ENCODE measurements around the gene CACHD1.

DNA sequence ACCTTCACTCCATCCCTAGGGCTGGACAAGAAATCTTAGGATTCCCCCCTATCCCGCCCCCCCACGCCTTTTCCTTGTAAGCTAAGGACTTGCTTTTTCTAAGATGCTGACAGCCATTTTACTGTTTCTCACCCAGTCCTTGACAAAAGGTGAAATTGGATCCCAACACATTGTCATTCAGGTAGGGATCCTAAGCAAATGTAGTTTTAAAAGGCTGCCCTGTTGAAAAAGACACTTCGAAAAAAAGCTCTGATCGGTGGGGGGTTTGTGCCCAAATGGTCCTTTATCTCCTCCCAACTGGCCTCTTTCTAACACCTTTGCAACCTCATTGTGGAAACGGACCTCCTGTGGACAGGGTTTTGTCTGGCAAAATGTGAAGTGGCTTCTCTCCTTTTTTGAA, 2.9 kb downstream of the CACHD1 start:
- TF ChIP-seq, protein P1, sequence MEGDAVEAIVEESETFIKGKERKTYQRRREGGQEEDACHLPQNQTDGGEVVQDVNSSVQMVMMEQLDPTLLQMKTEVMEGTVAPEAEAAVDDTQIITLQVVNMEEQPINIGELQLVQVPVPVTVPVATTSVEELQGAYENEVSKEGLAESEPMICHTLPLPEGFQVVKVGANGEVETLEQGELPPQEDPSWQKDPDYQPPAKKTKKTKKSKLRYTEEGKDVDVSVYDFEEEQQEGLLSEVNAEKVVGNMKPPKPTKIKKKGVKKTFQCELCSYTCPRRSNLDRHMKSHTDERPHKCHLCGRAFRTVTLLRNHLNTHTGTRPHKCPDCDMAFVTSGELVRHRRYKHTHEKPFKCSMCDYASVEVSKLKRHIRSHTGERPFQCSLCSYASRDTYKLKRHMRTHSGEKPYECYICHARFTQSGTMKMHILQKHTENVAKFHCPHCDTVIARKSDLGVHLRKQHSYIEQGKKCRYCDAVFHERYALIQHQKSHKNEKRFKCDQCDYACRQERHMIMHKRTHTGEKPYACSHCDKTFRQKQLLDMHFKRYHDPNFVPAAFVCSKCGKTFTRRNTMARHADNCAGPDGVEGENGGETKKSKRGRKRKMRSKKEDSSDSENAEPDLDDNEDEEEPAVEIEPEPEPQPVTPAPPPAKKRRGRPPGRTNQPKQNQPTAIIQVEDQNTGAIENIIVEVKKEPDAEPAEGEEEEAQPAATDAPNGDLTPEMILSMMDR (IDR thresholded peaks at IDR 0.05), result no peak
- no peak for TF ChIP-seq POLR2A (IDR thresholded peaks at IDR 0.05)
- TF ChIP-seq EP300 (IDR thresholded peaks at IDR 0.05; ENCODE audit: low read depth), result no peak
- TF ChIP-seq POLR2AphosphoS5 (IDR thresholded peaks at IDR 0.05), result no peak
